ENCODE measurements around the gene NEUROD2.
A peak's percentile ranks its signal among the peaks of the same experiment; 100 is the strongest.

Gene NEUROD2

GRCh38 chr17:39634384-39634871 is 26.7 kb upstream of the NEUROD2 start:
- DNase-seq: peak; percentile 69

DNA sequence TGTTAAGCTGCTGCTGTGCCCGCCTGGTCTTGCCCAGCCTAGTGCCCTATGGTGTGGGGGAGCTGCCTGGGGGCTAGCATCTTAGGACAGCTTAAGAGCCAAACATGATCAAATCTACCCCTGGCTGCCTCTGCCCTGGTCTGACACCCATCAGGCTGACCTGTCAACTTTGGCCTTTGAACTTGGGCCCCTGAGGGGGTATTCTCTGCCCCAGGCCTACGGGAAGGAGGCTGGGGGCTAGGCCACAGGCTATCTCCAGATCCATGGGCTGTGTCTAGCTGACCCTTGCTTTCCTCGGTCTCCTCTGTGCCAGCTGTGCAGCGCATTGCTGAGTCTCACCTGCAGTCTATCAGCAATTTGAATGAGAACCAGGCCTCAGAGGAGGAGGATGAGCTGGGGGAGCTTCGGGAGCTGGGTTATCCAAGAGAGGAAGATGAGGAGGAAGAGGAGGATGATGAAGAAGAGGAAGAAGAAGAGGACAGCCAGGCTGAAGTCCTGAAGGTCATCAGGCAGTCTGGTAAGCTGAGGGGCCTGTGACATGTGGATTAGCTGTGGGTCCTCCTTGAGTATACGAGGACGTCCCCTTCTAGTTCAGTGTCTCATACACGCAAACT is 26.0 kb upstream of the NEUROD2 start:
- no peak for DNase-seq

GRCh38 chr17:39632153-39632941 is 24.6 kb upstream of the NEUROD2 start:
- DNase-seq: no peak

DNA sequence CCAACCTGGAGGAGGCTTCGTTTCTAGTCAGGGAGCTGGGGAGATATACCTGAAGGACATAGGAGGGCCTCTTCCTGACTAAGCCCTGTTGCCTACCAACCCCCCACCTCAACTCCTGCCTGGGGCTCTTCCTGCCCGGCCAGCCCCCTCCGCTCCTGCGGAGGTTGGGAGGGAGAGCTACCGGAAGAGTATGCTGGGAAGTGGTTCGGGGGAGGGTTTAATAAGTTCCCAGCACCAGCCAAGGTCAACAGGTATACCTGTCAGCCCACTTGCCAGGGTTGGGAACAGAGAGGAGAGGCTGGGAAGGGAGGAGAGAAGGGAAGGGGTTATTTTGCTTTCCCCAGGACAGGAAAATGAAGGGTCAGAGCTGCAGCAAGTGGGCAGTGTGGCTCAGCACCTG is 23.7 kb upstream of the NEUROD2 start:
- no peak for DNase-seq

DNA sequence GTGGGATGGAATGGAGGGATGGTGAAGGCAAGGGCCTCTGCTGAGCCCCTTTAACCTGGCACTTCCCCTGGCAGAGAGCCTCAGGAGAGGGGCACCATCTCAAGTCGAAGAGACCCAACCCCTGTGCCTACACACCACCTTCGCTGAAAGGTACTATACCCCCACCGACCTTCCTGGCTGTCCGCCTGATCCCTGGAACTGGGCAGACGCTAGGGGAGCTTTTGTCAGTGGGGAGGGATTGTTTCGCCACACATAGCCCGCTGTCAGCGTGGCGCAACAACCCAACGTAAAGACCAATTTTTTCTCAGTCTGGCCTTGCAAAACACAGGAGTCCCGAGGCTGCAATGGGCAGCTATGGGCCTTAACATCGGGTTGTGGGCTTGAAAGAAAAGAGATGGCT is 22.2 kb upstream of the NEUROD2 start:
- no peak for DNase-seq

DNA sequence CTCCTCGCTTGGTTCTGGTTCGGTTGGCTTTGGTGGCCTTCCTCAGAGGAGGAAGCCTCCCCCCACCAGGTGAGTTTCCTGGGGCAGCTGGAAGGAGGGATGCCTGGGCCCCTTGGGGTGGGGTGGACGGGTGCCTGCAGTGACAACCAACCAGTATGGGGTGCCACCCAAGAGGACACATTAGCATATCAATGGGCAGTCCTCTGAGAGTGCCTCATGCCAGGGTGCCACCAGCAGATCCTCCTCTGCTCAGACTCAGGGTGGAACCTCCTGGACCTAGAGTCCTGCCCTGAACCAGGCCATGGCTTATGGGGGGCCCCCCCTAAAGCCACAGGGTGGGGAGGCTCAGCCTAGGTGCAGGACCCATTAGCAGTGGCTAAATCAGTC is 21.8 kb upstream of the NEUROD2 start:
- no peak for DNase-seq

- DNase-seq: no peak
Observed at GRCh38 chr17:39628655-39629493, 21.2 kb upstream of the NEUROD2 start.

GRCh38 chr17:39627712-39628516 is 20.2 kb upstream of the NEUROD2 start:
- DNase-seq: peak; percentile 61

DNA sequence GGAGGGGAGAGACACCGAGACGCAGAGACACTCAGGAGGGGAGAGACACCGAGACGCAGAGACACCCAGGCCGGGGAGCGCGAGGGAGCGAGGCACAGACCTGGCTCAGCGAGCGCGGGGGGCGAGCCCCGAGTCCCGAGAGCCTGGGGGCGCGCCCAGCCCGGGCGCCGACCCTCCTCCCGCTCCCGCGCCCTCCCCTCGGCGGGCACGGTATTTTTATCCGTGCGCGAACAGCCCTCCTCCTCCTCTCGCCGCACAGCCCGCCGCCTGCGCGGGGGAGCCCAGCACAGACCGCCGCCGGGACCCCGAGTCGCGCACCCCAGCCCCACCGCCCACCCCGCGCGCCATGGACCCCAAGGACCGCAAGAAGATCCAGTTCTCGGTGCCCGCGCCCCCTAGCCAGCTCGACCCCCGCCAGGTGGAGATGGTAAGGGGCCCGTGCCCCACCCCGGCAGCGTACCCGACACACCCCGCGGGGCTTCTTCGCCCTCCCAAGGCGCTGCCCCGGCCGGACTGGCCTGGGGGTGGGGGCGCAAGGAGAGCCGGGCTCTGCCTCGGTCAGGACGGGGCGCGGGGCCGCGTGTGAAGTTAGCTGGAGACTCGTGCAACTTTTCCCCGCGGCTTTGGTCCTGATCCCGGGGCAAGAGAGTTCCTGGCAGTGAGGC is 19.5 kb upstream of the NEUROD2 start:
- no peak for DNase-seq

- DNase-seq: peak; percentile 56
Observed at GRCh38 chr17:39626171-39627046, 18.7 kb upstream of the NEUROD2 start, which contains the start of gene PPP1R1B. Gene PPP1R1B (plus strand): TSS chr17:39626952. CDS start chr17:39627393, 441 bp downstream.

- DNase-seq: no peak
Observed at GRCh38 chr17:39625198-39625785, 17.6 kb upstream of the NEUROD2 start.

GRCh38 chr17:39624313-39624712 is 16.6 kb upstream of the NEUROD2 start:
- no peak for DNase-seq

- DNase-seq: peak; percentile 90
Observed at GRCh38 chr17:39623356-39623950, 15.7 kb upstream of the NEUROD2 start.

DNA sequence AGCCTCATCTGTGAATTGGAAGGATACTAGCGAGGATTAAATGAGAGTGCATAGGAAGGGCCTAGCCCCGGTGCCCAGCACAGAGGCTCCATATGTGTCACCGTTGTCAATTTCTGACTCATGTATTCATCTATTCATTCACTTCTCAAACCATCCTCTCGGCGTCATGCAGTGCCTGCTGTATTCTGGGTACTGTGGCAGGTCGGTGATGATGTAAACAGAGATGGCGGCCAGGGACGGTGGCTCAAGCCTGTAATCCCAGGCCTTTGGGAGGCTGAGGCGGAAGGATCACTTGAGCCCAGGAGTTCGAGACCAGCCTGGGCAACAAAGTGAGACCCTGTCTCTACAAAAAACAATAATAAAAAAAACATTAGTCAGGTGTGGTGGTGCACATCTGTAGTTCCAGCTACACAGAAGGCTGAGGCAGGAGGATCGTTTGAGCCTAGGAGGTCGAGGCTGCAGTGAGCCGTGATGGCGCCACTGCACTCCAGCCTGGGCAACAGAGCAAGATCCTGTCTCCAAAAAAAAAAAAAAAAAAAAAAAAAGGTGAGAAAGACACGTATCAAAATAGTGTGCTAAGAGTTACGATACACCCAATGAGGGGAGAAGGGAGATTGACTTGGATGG is 14.8 kb upstream of the NEUROD2 start:
- no peak for DNase-seq

DNA sequence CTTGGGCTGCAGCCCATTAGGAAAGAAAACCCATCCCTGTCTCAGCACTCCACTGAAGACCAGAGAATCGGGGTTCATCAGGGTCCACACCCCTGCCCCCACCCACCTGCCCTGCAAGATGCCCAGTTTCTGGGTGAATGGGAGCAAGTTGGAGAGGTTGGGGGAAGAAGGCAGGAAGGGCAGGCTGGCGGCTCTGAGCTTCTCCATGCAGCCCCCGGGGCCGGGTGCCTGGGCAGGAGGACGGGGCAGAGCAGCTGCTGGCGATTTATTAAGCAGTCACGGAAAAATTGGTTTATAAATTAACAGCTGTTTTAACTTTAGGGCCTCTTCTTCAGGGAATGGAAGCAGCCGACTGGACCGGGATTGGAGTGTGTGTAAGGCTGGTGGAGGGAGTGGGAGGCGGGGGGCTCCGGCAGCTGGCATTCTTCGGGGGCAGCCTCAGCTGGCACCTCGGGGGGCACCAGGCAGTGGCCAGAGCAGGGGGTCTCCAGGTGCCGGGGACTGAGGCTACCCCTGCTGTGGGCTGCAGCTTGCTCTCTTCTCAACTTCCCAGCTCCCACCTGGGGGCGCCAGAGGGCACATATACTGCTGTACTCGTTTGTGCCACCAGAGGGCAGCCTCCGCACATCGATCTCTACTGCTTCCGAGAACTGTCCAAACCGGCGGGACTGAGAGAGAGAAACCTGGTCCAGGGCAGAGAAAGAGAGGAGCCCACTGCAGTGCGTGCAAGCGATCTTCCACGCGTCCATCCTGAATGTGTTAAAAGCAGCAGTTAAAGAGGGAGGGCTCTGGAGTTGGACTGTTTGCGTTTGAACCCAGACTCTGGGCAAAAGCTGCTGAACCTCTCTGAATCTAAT is 14.0 kb upstream of the NEUROD2 start:
- peak; percentile 96 for DNase-seq

DNA sequence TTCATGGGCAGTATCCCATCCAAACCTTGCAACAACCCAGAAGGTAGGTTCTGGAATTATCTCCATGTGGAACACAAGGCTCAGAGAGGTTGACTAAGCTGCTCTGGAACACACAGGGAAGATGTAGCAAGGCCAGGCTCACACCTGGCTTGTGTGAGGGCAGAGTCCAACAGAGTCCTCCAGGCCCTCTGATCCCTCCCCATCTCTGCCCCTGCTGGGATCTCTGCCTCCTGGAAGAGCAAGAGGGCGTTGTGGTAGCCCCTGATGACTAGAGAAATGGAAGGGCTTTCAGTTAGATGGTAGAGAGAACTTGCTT is 12.0 kb upstream of the NEUROD2 start:
- no peak for DNase-seq

- DNase-seq: no peak
Observed at GRCh38 chr17:39618956-39619785, 11.5 kb upstream of the NEUROD2 start.

Measured in retina (tissue), 1 donor.